GM21367 (cell line): ENCODE data around the gene OSBPL2.

Experiments used
- ATAC-seq: cut with Tn5 transposase; IDR thresholded peaks from one replicate; pipeline ENCODE4 v1.9.1; 2021; ENCODE audit not compliant: unreplicated experiment

OSBPL2 gene

GRCh38 chr20:62333820-62334595 is 95.7 kb downstream of the OSBPL2 start:
- ATAC-seq, result no peak

- ATAC-seq, result no peak
These were observed 96.6 kb downstream of the OSBPL2 start for GRCh38 chr20:62334881-62335280.

GRCh38 chr20:62335532-62335931 is 97.2 kb downstream of the OSBPL2 start:
- no peak for ATAC-seq

GRCh38 chr20:62336329-62336728 is 98.0 kb downstream of the OSBPL2 start:
- ATAC-seq, result no peak

- ATAC-seq, result no peak
These were observed 98.6 kb downstream of the OSBPL2 start for GRCh38 chr20:62336775-62337557.

GRCh38 chr20:62337558-62338293 is 99.4 kb downstream of the OSBPL2 start:
- no peak for ATAC-seq

- no peak for ATAC-seq
These were observed 99.9 kb downstream of the OSBPL2 start for GRCh38 chr20:62338294-62338620.

- ATAC-seq, result peak; percentile 72
These were observed 101.3 kb downstream of the OSBPL2 start for GRCh38 chr20:62339647-62340062.

GRCh38 chr20:62342910-62343309 is 104.6 kb downstream of the OSBPL2 start:
- ATAC-seq, result no peak

GRCh38 chr20:62344092-62344491 is 105.8 kb downstream of the OSBPL2 start:
- no peak for ATAC-seq

GRCh38 chr20:62344782-62345181 is 106.5 kb downstream of the OSBPL2 start:
- ATAC-seq, result no peak
